HG02763 (cell line): ENCODE measurements around the gene SLC16A10.
"Not testable (repeated sequence)": the region's sequence is repeated elsewhere in the genome, so short reads cannot be mapped to it uniquely, and the experiment has no call there.

Source experiments
- ATAC-seq: cut with Tn5 transposase; IDR thresholded peaks from one replicate; pipeline ENCODE4 v1.9.1; 2021; ENCODE audit warnings: mild to moderate bottlenecking, moderate library complexity; ENCODE audit not compliant: unreplicated experiment

The SLC16A10 gene

GRCh38 chr6:111255838-111256237 lies 168.5 kb downstream of the SLC16A10 start:
- not testable (repeated sequence) for ATAC-seq

- ATAC-seq, result no peak
These were observed 169.3 kb downstream of the SLC16A10 start for GRCh38 chr6:111256646-111257045.

GRCh38 chr6:111258010-111258409 lies 170.7 kb downstream of the SLC16A10 start:
- no peak for ATAC-seq

- ATAC-seq, result no peak
These were observed 171.3 kb downstream of the SLC16A10 start for GRCh38 chr6:111258615-111259088.

- ATAC-seq, result peak; percentile 99
These were observed 172.0 kb downstream of the SLC16A10 start for GRCh38 chr6:111259089-111259831.

GRCh38 chr6:111260570-111261298 lies 173.4 kb downstream of the SLC16A10 start:
- no peak for ATAC-seq

- ATAC-seq, result no peak
These were observed 176.5 kb downstream of the SLC16A10 start for GRCh38 chr6:111263837-111264236.

- ATAC-seq, result no peak
These were observed 178.5 kb downstream of the SLC16A10 start for GRCh38 chr6:111265842-111266241.

- no peak for ATAC-seq
These were observed 179.0 kb downstream of the SLC16A10 start for GRCh38 chr6:111266276-111266675.

- no peak for ATAC-seq
These were observed 180.5 kb downstream of the SLC16A10 start for GRCh38 chr6:111267764-111268333.

GRCh38 chr6:111269401-111269970 lies 182.2 kb downstream of the SLC16A10 start:
- ATAC-seq, result no peak

- ATAC-seq, result no peak
These were observed 182.8 kb downstream of the SLC16A10 start for GRCh38 chr6:111270121-111270520.

GRCh38 chr6:111274593-111275217 lies 187.4 kb downstream of the SLC16A10 start:
- no peak for ATAC-seq

GRCh38 chr6:111276335-111276734 lies 189.0 kb downstream of the SLC16A10 start:
- no peak for ATAC-seq

- no peak for ATAC-seq
These were observed 189.4 kb downstream of the SLC16A10 start for GRCh38 chr6:111276736-111277135.

GRCh38 chr6:111277819-111278218 lies 190.5 kb downstream of the SLC16A10 start:
- ATAC-seq, result no peak

- ATAC-seq, result no peak
These were observed 191.4 kb downstream of the SLC16A10 start for GRCh38 chr6:111278731-111279130.

GRCh38 chr6:111280445-111280955 lies 193.2 kb downstream of the SLC16A10 start:
- ATAC-seq, result no peak
